ENCODE results near the gene LSM2. TPM values are rescaled to one million over a fixed set of nuclear protein-coding genes. Genes with fewer than 3 reads are reported as not detected.

LSM2 gene
- total RNA-seq, 4 donors from 2014 or later = 11.8 to 42.9 (median 19.1) TPM

DNA sequence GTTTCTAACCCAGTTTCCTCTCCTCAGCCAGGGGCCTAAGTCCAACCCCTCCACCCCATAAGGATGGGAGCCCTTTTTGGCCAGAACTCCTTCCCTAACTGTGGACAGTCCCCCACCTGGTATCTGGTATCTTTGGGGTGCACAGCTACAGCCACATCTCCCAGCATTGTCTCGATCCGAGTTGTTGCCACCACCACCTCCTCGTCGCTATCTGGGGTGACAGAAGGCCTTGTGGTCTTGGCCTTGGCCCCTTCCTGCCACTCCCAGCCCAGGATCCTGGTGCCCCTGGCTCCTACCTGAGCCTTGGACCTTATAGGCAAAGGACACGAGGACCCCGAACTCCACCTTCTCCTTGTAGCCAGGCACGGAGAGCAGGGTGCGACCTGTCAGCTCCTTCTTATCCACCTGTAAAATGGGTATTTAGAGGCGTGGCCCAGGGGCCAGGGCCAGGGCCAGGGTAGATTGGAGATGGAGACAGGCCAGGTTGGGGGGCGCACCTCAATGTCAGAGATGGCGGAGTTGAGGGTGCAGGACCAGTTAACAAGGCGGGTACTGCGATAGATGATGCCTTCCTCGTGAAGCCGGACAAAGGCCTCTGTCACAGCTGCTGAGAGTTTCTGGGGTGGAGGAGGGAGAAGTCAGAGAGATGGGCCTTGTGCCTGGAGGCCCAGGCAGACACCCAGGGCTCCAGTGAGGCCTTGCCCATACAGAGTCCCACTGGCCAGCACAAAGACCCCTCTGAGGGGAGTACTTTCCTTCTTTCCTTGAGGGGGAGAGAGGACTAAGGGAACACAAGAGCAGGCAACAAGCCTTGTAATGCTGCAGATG is 22.5 kb downstream of the LSM2 start:
- Histone ChIP-seq H3K36me3 (peaks cover 0 to 67% (median 0%) of the 10 kb centered on the region in 3 donors), H3K4me1 (no peaks in the 10 kb centered on the region), H3K4me3 (no peak overlapping the region), H3K27ac (no peak overlapping the region), H3K9me3 (no peaks in the 10 kb centered on the region), H3K27me3 (no peaks in the 10 kb centered on the region)
- DNase-seq = no peak
- no peak for TF ChIP-seq POLR2A (IDR thresholded peaks at IDR 0.05)

DNA sequence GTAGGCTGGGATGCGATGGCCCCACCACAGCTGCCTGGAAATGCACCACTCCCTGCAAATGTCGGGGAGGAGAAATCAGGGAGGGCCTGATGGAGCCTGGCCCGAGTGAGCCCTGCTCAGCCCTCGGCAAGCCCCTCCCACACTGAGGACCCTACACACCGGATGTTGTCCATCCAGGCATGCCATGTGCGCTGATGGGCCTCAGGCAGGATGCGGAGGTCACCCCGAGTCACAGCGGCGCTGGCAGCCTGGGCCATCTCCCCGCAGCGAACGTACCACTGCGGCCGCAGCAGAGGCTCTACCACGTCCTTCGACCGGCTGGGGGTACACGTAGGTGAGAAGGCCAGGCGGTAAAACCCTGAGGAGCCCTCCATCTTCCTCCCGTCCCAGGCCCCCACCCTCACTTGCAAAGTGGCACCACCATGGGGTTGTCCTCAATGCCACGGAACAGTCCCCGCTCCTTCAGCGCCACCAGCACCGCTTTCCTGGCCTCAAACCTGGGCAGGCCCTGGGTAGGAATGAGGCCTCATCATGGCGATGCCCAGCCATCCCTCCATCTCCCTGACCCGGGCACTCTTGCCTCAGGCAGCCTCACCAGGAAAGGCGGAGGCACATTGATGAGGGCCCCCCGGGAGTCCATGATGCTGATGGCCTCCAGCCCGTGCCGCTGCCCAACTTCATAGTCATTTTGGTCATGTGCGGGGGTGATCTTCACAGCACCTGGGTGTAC is 24.5 kb downstream of the LSM2 start:
- H3K27me3 ChIP-seq = no peaks in the 10 kb centered on the region
- no peaks in the 10 kb centered on the region for H3K9me3 ChIP-seq
- TF ChIP-seq, protein P1, sequence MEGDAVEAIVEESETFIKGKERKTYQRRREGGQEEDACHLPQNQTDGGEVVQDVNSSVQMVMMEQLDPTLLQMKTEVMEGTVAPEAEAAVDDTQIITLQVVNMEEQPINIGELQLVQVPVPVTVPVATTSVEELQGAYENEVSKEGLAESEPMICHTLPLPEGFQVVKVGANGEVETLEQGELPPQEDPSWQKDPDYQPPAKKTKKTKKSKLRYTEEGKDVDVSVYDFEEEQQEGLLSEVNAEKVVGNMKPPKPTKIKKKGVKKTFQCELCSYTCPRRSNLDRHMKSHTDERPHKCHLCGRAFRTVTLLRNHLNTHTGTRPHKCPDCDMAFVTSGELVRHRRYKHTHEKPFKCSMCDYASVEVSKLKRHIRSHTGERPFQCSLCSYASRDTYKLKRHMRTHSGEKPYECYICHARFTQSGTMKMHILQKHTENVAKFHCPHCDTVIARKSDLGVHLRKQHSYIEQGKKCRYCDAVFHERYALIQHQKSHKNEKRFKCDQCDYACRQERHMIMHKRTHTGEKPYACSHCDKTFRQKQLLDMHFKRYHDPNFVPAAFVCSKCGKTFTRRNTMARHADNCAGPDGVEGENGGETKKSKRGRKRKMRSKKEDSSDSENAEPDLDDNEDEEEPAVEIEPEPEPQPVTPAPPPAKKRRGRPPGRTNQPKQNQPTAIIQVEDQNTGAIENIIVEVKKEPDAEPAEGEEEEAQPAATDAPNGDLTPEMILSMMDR (IDR thresholded peaks at IDR 0.05) = no peak
- no peak for TF ChIP-seq POLR2A (IDR thresholded peaks at IDR 0.05)

DNA sequence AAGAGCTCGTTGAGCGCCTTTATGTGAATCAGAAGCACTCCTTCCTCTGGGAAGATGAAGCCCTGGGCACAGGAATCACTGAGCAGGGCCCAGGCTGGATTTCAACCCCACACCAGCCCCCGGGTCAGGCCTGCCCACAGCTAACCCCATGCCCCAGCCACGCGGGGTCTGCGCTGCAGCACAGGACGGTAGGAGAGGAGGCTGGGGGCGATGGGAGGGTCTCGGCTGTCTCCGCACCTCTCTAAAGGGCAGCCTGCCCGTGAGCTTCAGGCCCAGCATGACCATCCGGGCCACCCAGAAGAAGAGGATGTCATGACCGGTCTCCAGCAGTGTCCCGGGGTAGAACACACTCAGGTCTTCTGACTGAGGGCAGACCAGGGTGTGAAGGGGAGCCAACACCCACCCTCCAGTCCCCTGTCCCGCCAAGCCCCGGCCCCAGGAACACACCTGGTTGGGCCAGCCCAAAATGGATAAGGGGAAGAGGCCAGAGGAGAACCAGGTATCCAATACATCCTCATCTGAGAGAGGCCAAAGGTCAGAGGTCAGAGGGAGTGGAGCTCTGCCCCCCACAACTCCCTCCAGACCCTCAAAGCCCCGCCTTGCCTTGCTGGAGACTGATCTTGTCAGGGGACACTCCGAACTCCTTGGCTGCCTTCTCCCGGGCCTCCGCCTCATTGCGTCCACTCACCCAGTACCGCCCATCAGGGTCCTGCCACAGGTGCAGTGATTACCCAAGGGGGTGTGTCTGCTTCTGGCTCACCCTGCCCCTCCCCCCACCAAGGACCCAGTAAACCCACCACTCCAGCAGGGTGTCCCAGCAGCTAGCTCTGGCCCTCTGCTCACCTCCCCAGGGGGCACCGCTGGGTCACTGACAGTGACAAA is 25.3 kb downstream of the LSM2 start:
- TF ChIP-seq POLR2A (IDR thresholded peaks at IDR 0.05) = no peak
- TF ChIP-seq, protein P1 (IDR thresholded peaks at IDR 0.05) = no peak
- H3K27ac ChIP-seq = no peak overlapping the region
- no peak overlapping the region for H3K4me3 ChIP-seq
- H3K4me1 ChIP-seq = peaks cover 0 to 10% (median 6%) of the 10 kb centered on the region in 4 donors
- no peaks in the 10 kb centered on the region for H3K9me3 ChIP-seq
- no peak for DNase-seq
- H3K36me3 ChIP-seq = peaks cover 0 to 81% (median 0%) of the 10 kb centered on the region in 3 donors
- no peaks in the 10 kb centered on the region for H3K27me3 ChIP-seq

More for the DNA sequence above, 24.5 kb downstream of the LSM2 start:
- Histone ChIP-seq H3K4me3 (no peak overlapping the region), H3K27ac (no peak overlapping the region), H3K36me3 (peaks cover 0 to 81% (median 0%) of the 10 kb centered on the region in 3 donors), H3K4me1 (peaks cover 0 to 2% (median under 1%) of the 10 kb centered on the region in 4 donors)
- no peak for DNase-seq

DNA sequence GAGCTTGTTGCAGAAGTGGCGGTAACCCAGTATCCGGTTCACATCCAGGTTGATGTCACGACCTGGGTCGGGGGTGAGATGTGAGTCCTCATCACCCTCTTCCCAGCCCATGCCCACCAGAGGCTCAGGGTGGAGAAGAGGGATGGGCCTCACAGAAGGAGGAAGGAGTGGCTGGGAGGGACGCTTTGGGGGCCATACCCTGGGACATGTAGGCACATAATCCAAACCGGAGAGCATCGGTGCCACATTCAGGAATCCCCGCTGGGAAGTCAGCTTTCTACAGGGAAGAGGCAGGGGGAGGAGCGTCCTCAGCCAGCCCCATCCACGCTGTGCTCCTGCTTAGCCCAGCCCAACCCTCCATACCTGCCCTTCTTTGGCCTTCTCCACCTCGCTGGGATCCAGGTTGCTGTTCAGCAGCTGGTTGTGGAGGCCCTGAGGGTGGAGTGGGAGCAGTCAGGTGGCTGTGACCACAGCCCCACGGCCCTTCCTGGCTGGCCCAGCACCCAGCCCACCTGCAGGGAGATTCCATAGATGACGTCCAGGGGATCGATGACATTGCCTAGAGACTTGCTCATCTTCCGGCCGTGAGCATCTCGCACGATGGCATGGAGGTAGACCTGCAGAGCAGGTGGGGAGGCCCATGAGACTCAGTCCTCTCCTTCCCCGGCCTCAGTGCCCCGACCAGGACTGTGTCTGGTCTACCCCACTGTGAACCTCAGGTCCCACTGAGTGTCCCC is 26.1 kb downstream of the LSM2 start:
- peaks cover 0 to 76% (median 0%) of the 10 kb centered on the region in 3 donors for H3K36me3 ChIP-seq
- no peak for TF ChIP-seq POLR2A (IDR thresholded peaks at IDR 0.05)
- TF ChIP-seq, protein P1 (IDR thresholded peaks at IDR 0.05) = no peak
- no peaks in the 10 kb centered on the region for H3K27me3 ChIP-seq
- H3K4me1 ChIP-seq = peaks cover 0 to 18% (median 6%) of the 10 kb centered on the region in 4 donors
- no peak for DNase-seq
- H3K27ac ChIP-seq = no peak overlapping the region
- H3K4me3 ChIP-seq = no peak overlapping the region
- H3K9me3 ChIP-seq = no peaks in the 10 kb centered on the region

DNA sequence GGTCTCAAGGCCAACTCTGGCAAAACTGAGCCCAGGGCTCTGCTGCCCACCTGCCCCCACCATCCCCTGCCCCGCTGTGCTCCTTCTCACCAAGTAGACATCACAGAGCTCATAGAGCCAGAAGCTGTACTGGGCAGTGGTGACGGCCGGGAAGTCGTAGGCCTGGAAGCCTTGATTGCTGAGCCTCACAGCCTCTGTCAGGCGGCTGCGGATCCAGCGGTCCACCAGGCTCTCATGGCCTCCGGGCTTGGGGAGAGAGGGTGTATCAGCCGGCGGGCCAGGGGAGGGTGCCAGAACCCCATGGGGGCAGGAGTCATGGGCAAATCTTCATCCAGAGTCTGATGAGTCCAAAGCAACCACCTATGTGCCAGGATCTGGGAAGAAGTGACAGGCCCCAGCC is 26.9 kb downstream of the LSM2 start:
- Histone ChIP-seq H3K4me1 (peaks cover 0 to 22% (median 6%) of the 10 kb centered on the region in 4 donors), H3K27me3 (no peaks in the 10 kb centered on the region), H3K9me3 (no peaks in the 10 kb centered on the region), H3K4me3 (no peak overlapping the region), H3K36me3 (peaks cover 0 to 68% (median 0%) of the 10 kb centered on the region in 3 donors), H3K27ac (no peak overlapping the region)
- DNase-seq = no peak
- TF ChIP-seq POLR2A (IDR thresholded peaks at IDR 0.05) = no peak
- TF ChIP-seq, protein P1 (IDR thresholded peaks at IDR 0.05) = no peak
